Prostate gland (tissue), 2 donors: Measurements from ENCODE around the gene L3MBTL4. TPM values are rescaled to one million over a fixed set of nuclear protein-coding genes. Genes with fewer than 3 reads are reported as not detected.

Experiments used
- DNase-seq: peaks from one replicate; pipeline ENCODE4 v3.0.0-alpha.2; 2019; ENCODE audit warnings: low spot score
- H3K27ac ChIP-seq, 2 donors: fragments of 200-600 bp; sonication (generic); 2 replicates each; pipeline ENCODE4 v1.5.1; 2017 to 2019
- H3K27me3 ChIP-seq: fragments of 200-600 bp; sonication (generic); replicated peaks from 2 replicates; pipeline ENCODE4 v1.5.1; 2019; ENCODE audit not compliant: insufficient read depth
- H3K36me3 ChIP-seq, 2 donors: fragments of 200-600 bp; sonication (generic); 1 replicate in 1 of 2; 2 replicates in 1 of 2; pipeline versions ENCODE4 v1.5.1 to v1.8.1; 2017 to 2019
- H3K4me1 ChIP-seq: fragments of 200-600 bp; sonication (generic); replicated peaks from 2 replicates; pipeline ENCODE4 v1.5.1; 2019
- H3K4me3 ChIP-seq, 2 donors: fragments of 200-600 bp; sonication (generic); 2 replicates each; pipeline ENCODE4 v1.5.1; 2017 to 2019
- H3K9me3 ChIP-seq: fragments of 200-600 bp; sonication (generic); 2 replicates; pipeline ENCODE4 v1.5.1; 2017
- POLR2A ChIP-seq: fragments of 450-650 bp; IDR thresholded peaks from one replicate; pipeline ENCODE4 v1.6.1; 2016; ENCODE audit warnings: antibody characterized with exemption, mild to moderate bottlenecking
- POLR2AphosphoS5 ChIP-seq: sonication (generic); formaldehyde crosslinking; IDR thresholded peaks from one replicate; pipeline ENCODE4 v1.6.1; 2017; ENCODE audit warnings: antibody characterized with exemption
- WGBS: methylation state at CpG from one replicate; pipeline ENCODE4 v1.1.5; 2018; 5-methylcytosine and 5-hydroxymethylcytosine counted together
- intact Hi-C: fragments of 100-400 bp; cut with DNase I; formaldehyde crosslinking; loops from one replicate; pipeline ENCODE4 v1.14.2; 2022
- total RNA-seq, 2 donors: library from RNA; depleted of rRNA; stranded (reverse); fragments of >200 nt; gene quantifications; one replicate each; pipeline ENCODE4 v1.1.0, GENCODE V29; 2016
- TF ChIP-seq, protein P1 (sequence below), 4 experiments: fragments of 200-600 bp in 2 of 4; fragments of 450-650 bp in 2 of 4; sonication (generic) in 2 of 4; IDR thresholded peaks; 1 replicate in 3 of 4; 2 replicates in 1 of 4; pipeline ENCODE4 v1.5.1; 2016 to 2019; ENCODE audit warnings: antibody characterized with exemption in 4 of 4, mild to moderate bottlenecking in 2 of 4, moderate library complexity in 2 of 4

L3MBTL4 gene
- total RNA-seq, 2 donors from 2014 or later: 3.5 to 20.5 TPM

DNA sequence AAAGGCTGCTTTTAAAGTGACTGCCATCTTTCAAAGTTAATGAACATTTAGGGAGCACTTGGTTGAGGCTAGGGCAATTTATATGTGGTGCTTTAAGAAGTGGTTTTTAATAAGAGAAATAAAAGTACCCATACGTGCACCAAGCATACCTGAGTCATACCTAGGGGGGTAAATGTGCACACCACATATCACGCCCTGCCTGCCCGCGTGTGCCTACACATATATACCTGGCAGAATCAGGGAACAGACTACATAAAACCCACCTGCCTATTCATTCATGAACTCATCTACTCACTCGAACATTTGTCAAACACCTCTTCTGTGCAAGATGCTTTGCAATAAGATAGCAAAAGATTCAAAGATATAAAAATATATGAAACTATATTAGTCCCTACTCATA is 450.1 kb downstream of the L3MBTL4 start:
- H3K4me3 ChIP-seq: no peak overlapping the region
- no peak overlapping the region for H3K27ac ChIP-seq
- intact Hi-C loops: no loop called here
- H3K9me3 ChIP-seq: no peaks in the 10 kb centered on the region
- 70% methylated on average over 5 of the region's 5 CpGs for WGBS
- no peaks in the 10 kb centered on the region for H3K36me3 ChIP-seq
- TF ChIP-seq POLR2A: no peak
- TF ChIP-seq, protein P1, sequence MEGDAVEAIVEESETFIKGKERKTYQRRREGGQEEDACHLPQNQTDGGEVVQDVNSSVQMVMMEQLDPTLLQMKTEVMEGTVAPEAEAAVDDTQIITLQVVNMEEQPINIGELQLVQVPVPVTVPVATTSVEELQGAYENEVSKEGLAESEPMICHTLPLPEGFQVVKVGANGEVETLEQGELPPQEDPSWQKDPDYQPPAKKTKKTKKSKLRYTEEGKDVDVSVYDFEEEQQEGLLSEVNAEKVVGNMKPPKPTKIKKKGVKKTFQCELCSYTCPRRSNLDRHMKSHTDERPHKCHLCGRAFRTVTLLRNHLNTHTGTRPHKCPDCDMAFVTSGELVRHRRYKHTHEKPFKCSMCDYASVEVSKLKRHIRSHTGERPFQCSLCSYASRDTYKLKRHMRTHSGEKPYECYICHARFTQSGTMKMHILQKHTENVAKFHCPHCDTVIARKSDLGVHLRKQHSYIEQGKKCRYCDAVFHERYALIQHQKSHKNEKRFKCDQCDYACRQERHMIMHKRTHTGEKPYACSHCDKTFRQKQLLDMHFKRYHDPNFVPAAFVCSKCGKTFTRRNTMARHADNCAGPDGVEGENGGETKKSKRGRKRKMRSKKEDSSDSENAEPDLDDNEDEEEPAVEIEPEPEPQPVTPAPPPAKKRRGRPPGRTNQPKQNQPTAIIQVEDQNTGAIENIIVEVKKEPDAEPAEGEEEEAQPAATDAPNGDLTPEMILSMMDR (IDR thresholded peaks at IDR 0.05): no peak
- TF ChIP-seq POLR2AphosphoS5: no peak
- no peak for DNase-seq
- no peaks in the 10 kb centered on the region for H3K27me3 ChIP-seq
- H3K4me1 ChIP-seq: no peaks in the 10 kb centered on the region

DNA sequence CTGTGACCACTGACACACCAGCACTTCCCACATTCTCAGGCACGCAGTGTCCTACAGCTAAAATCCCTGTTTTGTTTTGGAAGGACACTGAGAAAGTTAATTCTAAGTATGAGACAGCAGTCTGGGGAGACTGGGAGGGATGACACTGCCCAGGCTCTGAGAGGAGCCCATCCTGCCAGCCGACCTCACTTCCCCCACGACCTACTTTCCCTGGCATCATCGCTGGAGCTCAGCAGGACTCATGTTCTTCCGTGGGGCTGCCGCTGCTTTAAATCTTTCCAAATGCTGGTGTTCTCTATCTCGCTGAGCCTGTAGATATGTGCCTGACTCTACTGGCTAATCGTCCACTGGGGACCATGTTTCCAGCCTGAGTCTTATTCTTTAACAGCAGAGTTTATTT is 450.6 kb downstream of the L3MBTL4 start:
- intact Hi-C loops: no loop called here
- TF ChIP-seq POLR2AphosphoS5 (no peak), POLR2A (no peak)
- TF ChIP-seq, protein P1 (IDR thresholded peaks at IDR 0.05): no peak
- WGBS: 93% methylated on average over 8 of the region's 8 CpGs
- no peaks in the 10 kb centered on the region for H3K9me3 ChIP-seq
- DNase-seq: no peak
- H3K4me1 ChIP-seq: no peaks in the 10 kb centered on the region
- H3K27ac ChIP-seq: no peak overlapping the region
- H3K36me3 ChIP-seq: no peaks in the 10 kb centered on the region
- H3K27me3 ChIP-seq: no peaks in the 10 kb centered on the region
- no peak overlapping the region for H3K4me3 ChIP-seq

DNA sequence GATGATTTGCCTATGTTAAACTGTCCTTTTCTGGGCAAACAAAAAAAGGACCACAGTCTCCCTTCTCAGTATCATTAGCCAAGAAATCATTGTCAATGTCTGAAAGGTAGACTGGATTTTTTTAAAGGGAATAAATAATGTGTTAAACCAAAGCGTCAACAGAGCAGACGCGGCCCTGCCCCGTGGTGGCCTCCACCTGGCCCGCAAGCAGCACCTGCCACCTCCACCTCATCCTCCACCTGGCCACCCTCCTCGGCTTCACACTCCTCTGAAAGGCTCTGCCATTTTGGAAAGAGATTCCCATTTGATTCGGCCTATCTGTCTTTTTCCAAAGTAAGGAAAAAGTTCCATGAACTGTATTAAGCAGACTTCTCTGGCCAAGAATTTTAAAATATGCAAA is 451.4 kb downstream of the L3MBTL4 start:
- Histone ChIP-seq H3K27ac (no peak overlapping the region), H3K27me3 (no peaks in the 10 kb centered on the region), H3K9me3 (no peaks in the 10 kb centered on the region), H3K36me3 (no peaks in the 10 kb centered on the region), H3K4me1 (no peaks in the 10 kb centered on the region), H3K4me3 (no peak overlapping the region)
- TF ChIP-seq POLR2A: no peak
- TF ChIP-seq, protein P1 (IDR thresholded peaks at IDR 0.05): no peak
- TF ChIP-seq POLR2AphosphoS5: no peak
- WGBS: 82% methylated on average over 7 of the region's 7 CpGs
- DNase-seq: no peak
- intact Hi-C loops: no loop called here

DNA sequence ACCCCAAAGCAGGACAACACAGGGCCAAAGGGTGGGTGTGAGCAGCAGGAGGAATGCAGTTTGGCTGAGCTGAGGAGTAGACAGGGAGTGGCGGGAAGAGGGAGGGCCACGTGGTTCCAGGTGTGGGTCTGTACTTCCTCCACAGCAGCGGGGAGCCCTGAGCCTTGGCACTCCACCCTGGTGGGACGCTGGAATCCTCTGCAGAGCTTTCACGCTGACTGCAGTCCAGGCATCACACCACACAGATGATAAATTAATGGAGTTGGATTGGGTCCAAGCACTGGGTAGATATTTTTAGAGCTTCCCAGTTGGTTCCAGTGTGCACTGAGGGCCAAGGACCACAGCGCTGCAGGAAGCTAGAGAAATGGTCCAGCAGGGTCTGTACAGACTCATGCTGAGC is 452.3 kb downstream of the L3MBTL4 start:
- no peak for DNase-seq

DNA sequence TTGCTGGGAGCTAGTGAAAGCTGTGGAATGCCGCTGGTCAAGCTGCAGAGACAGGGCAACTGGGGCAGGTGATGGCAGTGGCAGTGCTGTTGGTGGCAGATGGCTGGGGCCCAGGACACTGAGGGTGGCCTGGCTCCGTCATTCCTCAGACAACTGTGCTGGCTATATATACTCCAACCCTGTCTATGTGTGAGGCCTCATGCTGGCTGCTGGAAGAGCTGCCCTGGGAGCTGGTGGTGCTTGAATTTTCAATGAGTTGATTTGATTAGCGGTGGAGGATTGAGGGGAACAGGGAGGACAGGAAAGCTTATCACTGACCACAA is 452.9 kb downstream of the L3MBTL4 start:
- Histone ChIP-seq H3K4me1 (no peaks in the 10 kb centered on the region), H3K9me3 (no peaks in the 10 kb centered on the region), H3K36me3 (no peaks in the 10 kb centered on the region), H3K27ac (no peak overlapping the region), H3K27me3 (no peaks in the 10 kb centered on the region), H3K4me3 (no peak overlapping the region)
- 98% methylated on average over 3 of the region's 3 CpGs for WGBS
- TF ChIP-seq POLR2A: no peak
- DNase-seq: no peak
- intact Hi-C loops: no loop called here

More for the DNA sequence above, 452.3 kb downstream of the L3MBTL4 start:
- Histone ChIP-seq H3K4me1 (no peaks in the 10 kb centered on the region), H3K27me3 (no peaks in the 10 kb centered on the region), H3K4me3 (no peak overlapping the region), H3K27ac (no peak overlapping the region), H3K36me3 (no peaks in the 10 kb centered on the region), H3K9me3 (no peaks in the 10 kb centered on the region)
- no peak for TF ChIP-seq POLR2A
- TF ChIP-seq, protein P1 (IDR thresholded peaks at IDR 0.05): no peak
- no peak for TF ChIP-seq POLR2AphosphoS5
- intact Hi-C loops: no loop called here
- 51% methylated on average over 6 of the region's 6 CpGs for WGBS
